Endothelial cell of umbilical vein (primary cell): Measurements from ENCODE around the gene SNRNP200. TPM values are rescaled to one million over a fixed set of nuclear protein-coding genes. Genes with fewer than 3 reads are reported as not detected.
A peak's percentile ranks its signal among the peaks of the same experiment; 100 is the strongest.

Source experiments
- BruUV-seq: library from RNA; stranded (reverse); fragments of 400-500 nt; replicated peaks from 2 replicates; lab custom pipeline; 2021; lab: Mats Ljungman, UMichigan
- CTCF ChIA-PET: fragments of 300-600, 350-600 bp; sonication (Branson Sonifier 250); formaldehyde crosslinking; loops from one replicate; lab custom pipeline; 2021; ENCODE audit warnings: antibody characterized with exemption, inconsistent platforms; lab: Charles Lee
- POLR2A ChIA-PET: fragments of 300-600, 350-600 bp; sonication (Branson Sonifier 250); formaldehyde crosslinking; loops from one replicate; lab custom pipeline; 2021; ENCODE audit warnings: antibody characterized with exemption, inconsistent platforms; lab: Charles Lee
- DNase-seq: peaks from one replicate; pipeline ENCODE4 v3.0.0-alpha.2; 2011; ENCODE audit warnings: low read depth, low spot score
- FAIRE-seq: peaks from 2 replicates; lab custom pipeline; 2011; peaks lifted over from hg19 to GRCh38; lab: Jason Lieb, UNC
- H2AFZ ChIP-seq: 2 replicates; pipeline ENCODE4 v1.6.0; 2012; ENCODE audit warnings: low read depth, low read length, control low read depth, inconsistent platforms
- H3K27ac ChIP-seq: 2 replicates; pipeline ENCODE4 v1.5.1; 2011; ENCODE audit warnings: low read depth, mild to moderate bottlenecking, control low read depth, low read length, moderate library complexity; ENCODE audit not compliant: insufficient read depth
- H3K27me3 ChIP-seq, 2 experiments: 2 replicates each; pipeline versions ENCODE4 v1.6.0 to v1.6.1; 2011; ENCODE audit warnings: low read length in 2 of 2, mixed read lengths in 1 of 2; ENCODE audit not compliant: control insufficient read depth in 2 of 2, insufficient read depth in 2 of 2
- H3K36me3 ChIP-seq, 2 experiments: 2 replicates in 1 of 2; 3 replicates in 1 of 2; pipeline ENCODE4 v1.5.1; 2011; ENCODE audit warnings: low read length in 2 of 2, mild to moderate bottlenecking in 1 of 2, moderate library complexity in 1 of 2; ENCODE audit not compliant: control insufficient read depth in 2 of 2, insufficient read depth in 2 of 2; ENCODE audit errors: extremely low read depth in 1 of 2
- H3K4me1 ChIP-seq: 3 replicates; pipeline ENCODE4 v1.5.1; 2011; ENCODE audit warnings: mild to moderate bottlenecking, low read length; ENCODE audit not compliant: control insufficient read depth, insufficient read depth; ENCODE audit errors: extremely low read depth
- H3K4me2 ChIP-seq: 2 replicates; pipeline ENCODE4 v1.6.1; 2011; ENCODE audit warnings: low read length, control low read depth, mixed read lengths; ENCODE audit not compliant: insufficient read depth
- H3K4me3 ChIP-seq, 3 experiments: fragments of 200-600 bp in 1 of 3; sonication (generic), shearing (Covaris generic) in 1 of 3; replicated peaks in 1 of 3; 2 replicates each; pipeline ENCODE4 v1.5.1; 2011 to 2016; ENCODE audit warnings: control low read depth in 3 of 3, low read length in 3 of 3, mild to moderate bottlenecking in 2 of 3, inconsistent platforms in 1 of 3, low read depth in 1 of 3, moderate library complexity in 1 of 3; ENCODE audit not compliant: insufficient read depth in 1 of 3
- H3K79me2 ChIP-seq: 2 replicates; pipeline ENCODE4 v1.6.0; 2012; ENCODE audit warnings: low read length, inconsistent platforms; ENCODE audit not compliant: control insufficient read depth, insufficient read depth
- H3K9ac ChIP-seq: replicated peaks from 2 replicates; pipeline ENCODE3; 2011; ENCODE audit warnings: low read length, control low read depth; ENCODE audit not compliant: insufficient read depth; ENCODE audit errors: extremely low read depth
- H3K9me1 ChIP-seq: replicated peaks from 3 replicates; pipeline ENCODE4 v1.6.0; 2011; ENCODE audit warnings: mild to moderate bottlenecking, low read length; ENCODE audit not compliant: control insufficient read depth, insufficient read depth; ENCODE audit errors: extremely low read depth
- H3K9me3 ChIP-seq: replicated peaks from 2 replicates; pipeline ENCODE4 v1.5.1; 2012; ENCODE audit warnings: low read length, inconsistent platforms; ENCODE audit not compliant: control insufficient read depth, insufficient read depth
- H4K20me1 ChIP-seq: replicated peaks from 2 replicates; pipeline ENCODE3; 2011; ENCODE audit warnings: mild to moderate bottlenecking, low read length; ENCODE audit not compliant: control insufficient read depth, insufficient read depth; ENCODE audit errors: extremely low read depth
- EZH2 ChIP-seq: IDR thresholded peaks from 2 replicates; pipeline ENCODE4 v1.6.1; 2012; ENCODE audit warnings: borderline replicate concordance, low read depth, mild to moderate bottlenecking, moderate library complexity, low read length, inconsistent platforms; ENCODE audit not compliant: severe bottlenecking
- FOS ChIP-seq: IDR thresholded peaks from 2 replicates; pipeline ENCODE4 v1.6.1; 2011; ENCODE audit warnings: mild to moderate bottlenecking, low read length, moderate library complexity, borderline replicate concordance; ENCODE audit not compliant: insufficient read depth
- GATA2 ChIP-seq: IDR thresholded peaks from 2 replicates; pipeline ENCODE4 v1.7.0; 2011; ENCODE audit warnings: low read depth, mild to moderate bottlenecking, moderate library complexity, mixed read lengths, low read length; ENCODE audit not compliant: insufficient read length, insufficient read depth
- JUN ChIP-seq: IDR thresholded peaks from 2 replicates; pipeline ENCODE4 v1.6.1; 2011; ENCODE audit warnings: borderline replicate concordance, low read depth; ENCODE audit not compliant: insufficient read length, insufficient read depth
- MYC ChIP-seq: IDR thresholded peaks from one replicate; pipeline ENCODE4 v1.6.1; 2011; ENCODE audit warnings: mild to moderate bottlenecking, low read depth, low read length
- POLR2A ChIP-seq: IDR thresholded peaks from 2 replicates; pipeline ENCODE4 v1.6.1; 2012; ENCODE audit warnings: low read depth, mild to moderate bottlenecking, control low read depth, low read length
- POLR2AphosphoS5 ChIP-seq: IDR thresholded peaks from 2 replicates; pipeline ENCODE4 v1.6.1; 2012; ENCODE audit warnings: low read depth, mild to moderate bottlenecking, control low read depth, low read length, moderate library complexity; ENCODE audit not compliant: insufficient read depth
- dilution Hi-C: fragments of 300-500 bp; cut with MboI; formaldehyde crosslinking; loops from one replicate; pipeline ENCODE4 v1.15.0; 2019; ENCODE audit warnings: low sequenced_read_pairs; ENCODE audit not compliant: extremely low pct_ligation_motif_present
- intact Hi-C: fragments of 100-400 bp; cut with micrococcal nuclease; formaldehyde crosslinking; loops from one replicate; pipeline ENCODE4 v1.10.0; 2022
- polyA plus RNA-seq, 4 experiments: library from polyadenylated mRNA; depleted of rRNA in 3 of 4; stranded (reverse) in 3 of 4; unstranded in 1 of 4; fragments of >200 nt; gene quantifications; 2 replicates each; pipeline versions ENCODE4 v1.2.1 to v1.2.3, GENCODE V29; 2011 to 2012; ENCODE audit warnings: missing spikeins in 1 of 4
- total RNA-seq: library from RNA; stranded (reverse); gene quantifications from 2 replicates; pipeline ENCODE4 v1.2.3, GENCODE V29; 2021
- TF ChIP-seq, protein P1 (sequence below), 2 donors: IDR thresholded peaks; 1 replicate in 1 of 2; 2 replicates in 1 of 2; pipeline ENCODE4 v1.5.1; 2011; ENCODE audit warnings: low read length in 2 of 2, mild to moderate bottlenecking in 2 of 2, moderate library complexity in 2 of 2, control low read depth in 1 of 2, inconsistent platforms in 1 of 2, low read depth in 1 of 2; ENCODE audit not compliant: insufficient read depth in 1 of 2; ENCODE audit errors: extremely low read depth in 1 of 2
- TF ChIP-seq, protein P2 (sequence below): IDR thresholded peaks from 2 replicates; pipeline ENCODE4 v1.6.1; 2011; ENCODE audit not compliant: insufficient read depth, insufficient read length

The SNRNP200 gene
- total and polyA plus RNA-seq, 2 donors (not counting 3 experiments of a cell fraction or from before 2014, with no cell fraction given) = 124 to 155 TPM

DNA sequence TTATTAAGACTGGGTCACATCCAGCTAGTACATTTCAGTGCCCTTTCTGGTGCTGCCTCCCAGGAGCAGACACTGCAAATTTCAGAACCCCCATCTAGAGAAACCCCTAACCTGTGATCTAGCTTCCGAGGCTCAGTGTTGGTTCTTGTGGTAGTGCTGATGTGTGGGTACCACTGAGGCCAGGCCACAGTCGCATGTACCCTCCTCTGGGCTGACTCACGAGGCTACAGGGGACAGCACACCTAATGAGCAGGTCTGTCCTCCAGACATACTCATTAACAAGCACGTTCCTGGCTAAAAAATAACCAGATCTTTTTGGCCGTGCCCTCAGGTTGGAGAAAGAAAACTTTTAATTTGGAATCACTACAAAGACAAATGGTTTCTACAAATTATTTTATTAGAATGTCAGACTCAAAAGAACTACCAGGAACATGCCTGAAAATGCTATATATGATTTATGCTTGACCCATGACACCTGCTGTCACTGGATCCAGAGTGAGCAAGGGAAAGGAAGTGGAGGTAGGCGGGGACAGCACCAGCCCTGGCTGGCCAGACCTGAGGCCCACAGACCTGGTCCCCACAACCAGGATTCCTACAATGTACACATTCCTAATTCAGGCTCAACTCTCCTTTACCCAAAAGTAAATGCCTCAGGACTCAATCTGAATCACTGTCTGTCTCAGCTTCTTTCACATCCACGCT is 30.8 kb downstream of the SNRNP200 start:
- CTCF ChIA-PET = no interaction called here
- Histone ChIP-seq H3K4me1 (no peaks in the 10 kb centered on the region), H3K36me3 (peaks cover 25 to 47% of the 10 kb centered on the region in 2 experiments), H3K4me2 (no peak overlapping the region), H3K79me2 (no peaks in the 10 kb centered on the region), H4K20me1 (peaks cover 2% of the 10 kb centered on the region), H3K27me3 (no peaks in the 10 kb centered on the region), H2AFZ (no peak overlapping the region), H3K9me1 (no peaks in the 10 kb centered on the region), H3K4me3 (no peak overlapping the region), H3K9me3 (no peaks in the 10 kb centered on the region), H3K9ac (no peak overlapping the region), H3K27ac (no peak overlapping the region)
- dilution Hi-C loops = no loop called here
- POLR2A ChIA-PET = no interaction called here
- no peak for TF ChIP-seq JUN
- TF ChIP-seq, protein P1, sequence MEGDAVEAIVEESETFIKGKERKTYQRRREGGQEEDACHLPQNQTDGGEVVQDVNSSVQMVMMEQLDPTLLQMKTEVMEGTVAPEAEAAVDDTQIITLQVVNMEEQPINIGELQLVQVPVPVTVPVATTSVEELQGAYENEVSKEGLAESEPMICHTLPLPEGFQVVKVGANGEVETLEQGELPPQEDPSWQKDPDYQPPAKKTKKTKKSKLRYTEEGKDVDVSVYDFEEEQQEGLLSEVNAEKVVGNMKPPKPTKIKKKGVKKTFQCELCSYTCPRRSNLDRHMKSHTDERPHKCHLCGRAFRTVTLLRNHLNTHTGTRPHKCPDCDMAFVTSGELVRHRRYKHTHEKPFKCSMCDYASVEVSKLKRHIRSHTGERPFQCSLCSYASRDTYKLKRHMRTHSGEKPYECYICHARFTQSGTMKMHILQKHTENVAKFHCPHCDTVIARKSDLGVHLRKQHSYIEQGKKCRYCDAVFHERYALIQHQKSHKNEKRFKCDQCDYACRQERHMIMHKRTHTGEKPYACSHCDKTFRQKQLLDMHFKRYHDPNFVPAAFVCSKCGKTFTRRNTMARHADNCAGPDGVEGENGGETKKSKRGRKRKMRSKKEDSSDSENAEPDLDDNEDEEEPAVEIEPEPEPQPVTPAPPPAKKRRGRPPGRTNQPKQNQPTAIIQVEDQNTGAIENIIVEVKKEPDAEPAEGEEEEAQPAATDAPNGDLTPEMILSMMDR (IDR thresholded peaks at IDR 0.05; ENCODE audit: extremely low read depth in 1 of 2, insufficient read depth in 1 of 2, low read depth in 1 of 2, low read length in 2 of 2) = no peak
- BruUV-seq = TSS peak; percentile 65
- FAIRE-seq = no peak
- intact Hi-C loops = no loop called here
- DNase-seq = no peak

DNA sequence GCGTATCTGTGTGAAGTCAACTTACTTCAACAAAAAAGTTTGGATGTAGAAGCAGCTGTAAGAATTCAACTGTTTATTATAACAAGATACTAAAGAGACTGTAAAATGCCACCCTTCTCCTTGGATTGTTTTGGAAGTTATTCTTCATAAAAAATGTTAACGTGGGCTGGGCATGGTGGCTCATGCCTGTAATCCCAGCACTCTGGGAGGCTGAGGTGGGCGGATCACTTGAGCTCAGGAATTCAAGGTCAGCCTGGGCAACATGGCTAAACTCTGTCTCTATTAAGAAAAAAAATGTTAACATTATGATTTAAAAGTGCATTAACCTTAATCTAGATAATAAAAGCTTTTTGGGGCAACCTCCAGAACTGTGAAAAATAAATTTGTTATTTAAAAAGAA is 31.6 kb downstream of the SNRNP200 start:
- H2AFZ ChIP-seq = no peak overlapping the region
- H3K9ac ChIP-seq = no peak overlapping the region
- H3K79me2 ChIP-seq = no peaks in the 10 kb centered on the region
- FAIRE-seq = peak; percentile 40
- H3K9me3 ChIP-seq = no peaks in the 10 kb centered on the region
- no peak overlapping the region for H3K4me3 ChIP-seq
- H3K27me3 ChIP-seq = no peaks in the 10 kb centered on the region
- CTCF ChIA-PET = interaction anchor here (1.0 to 1.3 kb wide), 2 partner anchors 8 to 63 kb away, joined by 4 read pairs; no protein-coding TSS in a partner anchor
- BruUV-seq = no TSS peak
- dilution Hi-C loops = no loop called here
- no peaks in the 10 kb centered on the region for H3K9me1 ChIP-seq
- H3K36me3 ChIP-seq = peaks cover 24 to 47% of the 10 kb centered on the region in 2 experiments
- no peak overlapping the region for H3K27ac ChIP-seq
- peaks cover 2% of the 10 kb centered on the region for H4K20me1 ChIP-seq
- no peaks in the 10 kb centered on the region for H3K4me1 ChIP-seq
- POLR2A ChIA-PET = no interaction called here
- intact Hi-C loops = no loop called here
- H3K4me2 ChIP-seq = no peak overlapping the region
- TF ChIP-seq GATA2 (no peak), POLR2AphosphoS5 (no peak), JUN (no peak), MYC (no peak), POLR2A (no peak), FOS (no peak), EZH2 (no peak)
- TF ChIP-seq, protein P2, sequence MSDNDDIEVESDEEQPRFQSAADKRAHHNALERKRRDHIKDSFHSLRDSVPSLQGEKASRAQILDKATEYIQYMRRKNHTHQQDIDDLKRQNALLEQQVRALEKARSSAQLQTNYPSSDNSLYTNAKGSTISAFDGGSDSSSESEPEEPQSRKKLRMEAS = no peak
- TF ChIP-seq, protein P1 (IDR thresholded peaks at IDR 0.05; ENCODE audit: extremely low read depth in 1 of 2, insufficient read depth in 1 of 2, low read depth in 1 of 2, low read length in 2 of 2) = no peak
- no peak for DNase-seq
